Endometrial microvascular endothelial cells (primary cell): Measurements from ENCODE around the gene ATXN7. TPM values are rescaled to one million over a fixed set of nuclear protein-coding genes. Genes with fewer than 3 reads are reported as not detected.

Experiments
- in situ Hi-C: cut with HindIII; loops from 2 replicates; pipeline ENCODE4 v1.10.0; 2017; ENCODE audit warnings: low sequenced_read_pairs, low pct_unique_long_range_greater_than_20kb; ENCODE audit errors: inconsistent ontology term
- total RNA-seq: library from RNA; depleted of rRNA; stranded (reverse); fragments of >200 nt; gene quantifications from one replicate; pipeline ENCODE4 v1.2.3, GENCODE V29; 2015; ENCODE audit errors: inconsistent ontology term

ATXN7 gene, protein sequence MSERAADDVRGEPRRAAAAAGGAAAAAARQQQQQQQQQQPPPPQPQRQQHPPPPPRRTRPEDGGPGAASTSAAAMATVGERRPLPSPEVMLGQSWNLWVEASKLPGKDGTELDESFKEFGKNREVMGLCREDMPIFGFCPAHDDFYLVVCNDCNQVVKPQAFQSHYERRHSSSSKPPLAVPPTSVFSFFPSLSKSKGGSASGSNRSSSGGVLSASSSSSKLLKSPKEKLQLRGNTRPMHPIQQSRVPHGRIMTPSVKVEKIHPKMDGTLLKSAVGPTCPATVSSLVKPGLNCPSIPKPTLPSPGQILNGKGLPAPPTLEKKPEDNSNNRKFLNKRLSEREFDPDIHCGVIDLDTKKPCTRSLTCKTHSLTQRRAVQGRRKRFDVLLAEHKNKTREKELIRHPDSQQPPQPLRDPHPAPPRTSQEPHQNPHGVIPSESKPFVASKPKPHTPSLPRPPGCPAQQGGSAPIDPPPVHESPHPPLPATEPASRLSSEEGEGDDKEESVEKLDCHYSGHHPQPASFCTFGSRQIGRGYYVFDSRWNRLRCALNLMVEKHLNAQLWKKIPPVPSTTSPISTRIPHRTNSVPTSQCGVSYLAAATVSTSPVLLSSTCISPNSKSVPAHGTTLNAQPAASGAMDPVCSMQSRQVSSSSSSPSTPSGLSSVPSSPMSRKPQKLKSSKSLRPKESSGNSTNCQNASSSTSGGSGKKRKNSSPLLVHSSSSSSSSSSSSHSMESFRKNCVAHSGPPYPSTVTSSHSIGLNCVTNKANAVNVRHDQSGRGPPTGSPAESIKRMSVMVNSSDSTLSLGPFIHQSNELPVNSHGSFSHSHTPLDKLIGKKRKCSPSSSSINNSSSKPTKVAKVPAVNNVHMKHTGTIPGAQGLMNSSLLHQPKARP
- total RNA-seq: 19.1 TPM

DNA sequence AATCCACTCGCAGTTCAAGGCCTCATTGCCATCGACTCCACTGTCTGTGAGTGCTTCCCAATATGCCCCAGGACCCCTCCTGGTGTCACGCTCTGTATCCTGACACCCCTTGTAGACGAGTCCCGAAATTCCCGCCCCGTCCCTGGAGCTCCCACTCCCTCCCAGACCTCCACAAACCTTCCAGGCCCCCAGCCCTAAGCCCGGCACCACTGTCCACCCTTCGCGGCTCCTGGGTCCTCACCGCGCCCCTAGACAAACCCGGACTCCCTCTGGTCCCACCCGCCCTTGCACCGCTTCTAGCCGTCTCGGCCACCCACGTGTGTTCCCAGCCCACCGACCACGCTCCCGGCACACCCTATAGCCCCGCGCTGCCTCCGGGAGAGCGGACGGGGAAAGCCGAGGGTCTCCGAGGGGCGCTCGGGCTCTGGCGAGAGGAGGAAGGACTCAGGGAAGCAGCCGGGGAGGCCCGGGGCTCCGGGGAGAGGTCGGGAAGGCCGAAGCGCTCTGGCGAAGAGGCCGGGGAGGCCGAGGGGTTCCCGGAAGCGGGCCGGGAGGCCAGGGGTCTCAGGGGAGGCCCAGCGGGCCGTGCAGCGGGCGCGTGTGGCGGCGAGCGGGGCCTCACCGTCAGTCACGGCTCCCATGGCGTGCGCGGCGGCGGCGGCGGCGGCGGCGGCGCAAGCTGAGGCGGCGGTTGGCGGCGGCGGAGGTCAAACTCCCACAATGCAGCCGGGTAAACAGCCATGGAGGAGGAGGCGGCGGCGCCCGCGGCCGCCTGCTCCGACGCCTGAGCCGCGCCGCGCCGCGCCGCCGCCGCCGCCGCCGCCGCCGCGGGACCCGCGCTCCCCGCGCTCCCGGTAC is at the start of gene ATXN7, which contains the start of gene THOC7:
ATXN7 (plus strand) TSS at position 718 of the 858 bp plus-strand sequence. CDS start 48,732 bp downstream, outside the sequence.
THOC7 (minus strand) TSS at position 656 of the 858 bp plus-strand sequence; CDS start at position 641, 15 bp downstream.
- in situ Hi-C loops: no loop called here

DNA sequence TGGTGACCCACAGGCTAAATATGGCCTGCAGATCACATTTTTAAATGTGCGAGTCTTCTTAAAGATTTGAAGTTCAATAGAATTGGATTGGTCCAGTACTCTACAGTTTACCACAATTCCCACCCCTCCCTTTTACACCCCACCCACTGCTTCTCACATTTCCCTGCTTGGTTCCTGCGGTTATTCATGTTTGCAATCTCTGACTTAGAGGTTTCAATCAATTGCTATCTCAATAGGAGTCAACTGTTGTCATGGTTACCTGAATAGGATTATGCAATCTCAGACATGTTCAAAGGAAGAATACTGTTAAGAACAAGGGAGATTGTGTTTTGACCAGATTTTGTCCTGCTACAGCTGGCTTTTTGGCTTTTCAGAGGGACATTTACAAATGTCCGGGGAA is 49.4 kb upstream of the ATXN7 start:
- in situ Hi-C loops: no loop called here

DNA sequence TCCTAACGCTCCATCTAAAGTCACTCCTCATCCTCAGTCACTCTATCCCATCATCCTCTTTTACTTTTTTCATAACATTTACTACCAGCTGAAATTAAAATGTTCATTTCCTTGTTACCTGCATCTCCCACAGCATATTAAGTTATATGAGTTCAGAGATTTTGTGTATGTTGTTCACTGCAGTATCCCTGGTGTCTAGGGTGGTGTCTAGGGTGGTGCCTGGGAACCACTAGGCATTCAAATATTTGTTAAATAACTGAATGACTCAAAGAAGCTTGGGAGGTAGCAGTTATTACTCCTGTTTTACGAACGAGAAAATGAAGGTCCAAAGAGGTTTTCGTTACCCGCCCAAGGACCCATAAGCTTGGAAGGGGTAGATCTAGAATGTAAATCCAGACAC is 46.4 kb upstream of the ATXN7 start:
- in situ Hi-C loops: no loop called here

DNA sequence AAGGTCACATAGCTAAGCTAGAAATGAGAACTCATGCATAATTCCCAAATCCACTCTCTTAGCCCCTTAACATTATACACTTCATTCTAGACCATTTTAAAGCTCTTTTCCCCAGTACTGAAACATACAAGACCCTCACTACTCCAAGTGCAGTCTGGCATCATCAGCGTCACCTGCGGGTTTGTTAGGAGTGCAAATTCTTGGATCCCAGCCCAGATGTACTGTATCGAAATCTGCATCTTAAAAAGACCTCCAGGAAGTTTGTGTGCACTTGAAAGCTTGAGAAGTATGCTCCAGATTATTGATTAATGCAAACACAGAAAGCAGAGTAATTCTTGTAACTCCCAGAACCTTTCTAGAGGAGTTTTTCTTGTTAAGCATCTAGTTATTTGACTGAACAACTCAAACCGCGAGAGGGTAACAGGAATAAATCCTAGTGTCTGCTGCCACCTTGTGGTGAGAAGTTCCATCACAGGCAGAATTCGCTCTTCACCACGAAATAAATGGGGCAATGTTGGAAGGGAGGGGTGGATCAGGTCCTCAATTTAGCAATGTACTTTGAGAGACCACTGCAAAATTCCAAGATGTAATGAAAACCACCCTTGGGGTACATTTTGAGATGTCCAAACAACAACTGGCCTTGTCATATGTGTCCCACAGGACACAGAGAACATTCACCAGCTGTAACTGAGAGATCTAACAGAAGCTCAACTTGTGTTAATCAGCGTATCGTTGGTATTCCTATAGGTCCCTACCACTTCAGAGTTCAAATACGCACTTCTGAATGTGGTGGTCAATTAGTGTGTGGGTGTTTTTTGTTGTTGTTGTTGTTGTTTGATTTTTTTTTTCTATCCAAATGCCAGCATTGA is 45.2 kb upstream of the ATXN7 start:
- in situ Hi-C loops: no loop called here

DNA sequence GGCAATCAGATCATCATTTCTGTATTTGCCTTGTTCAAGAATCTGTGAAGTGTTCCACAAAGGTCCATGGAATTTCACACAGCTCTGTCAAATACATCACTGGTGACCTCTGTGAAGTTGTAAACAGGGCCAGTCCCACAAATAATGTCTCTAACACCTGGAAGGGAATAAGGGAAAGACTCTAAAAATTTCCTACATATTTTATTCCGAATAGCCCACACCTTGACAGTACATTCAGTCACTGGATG is 44.6 kb upstream of the ATXN7 start, which contains the start of gene C3orf49:
C3orf49 (plus strand) TSS at position 149 of the 248 bp plus-strand sequence. CDS start 173 bp downstream, outside the sequence.
- in situ Hi-C loops: no loop called here

DNA sequence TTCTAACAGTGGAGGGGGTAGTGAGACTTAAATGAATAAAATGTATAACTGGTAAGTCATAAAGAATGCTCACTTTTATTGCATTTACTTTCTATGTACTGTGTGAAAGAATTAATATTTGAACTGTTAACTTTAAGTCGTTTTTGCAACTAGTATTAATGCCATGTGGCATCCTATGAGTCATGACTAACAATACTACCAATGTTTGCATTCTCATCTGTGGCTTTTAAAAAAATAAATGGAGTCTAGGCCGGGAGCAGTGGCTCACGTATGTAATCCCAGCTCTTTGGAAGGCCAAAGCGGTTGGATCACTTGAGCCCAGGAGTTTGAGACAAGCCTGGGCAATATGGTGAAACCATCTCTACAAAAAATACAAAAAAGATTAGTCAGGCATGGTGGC is 39.4 kb upstream of the ATXN7 start:
- in situ Hi-C loops: no loop called here

DNA sequence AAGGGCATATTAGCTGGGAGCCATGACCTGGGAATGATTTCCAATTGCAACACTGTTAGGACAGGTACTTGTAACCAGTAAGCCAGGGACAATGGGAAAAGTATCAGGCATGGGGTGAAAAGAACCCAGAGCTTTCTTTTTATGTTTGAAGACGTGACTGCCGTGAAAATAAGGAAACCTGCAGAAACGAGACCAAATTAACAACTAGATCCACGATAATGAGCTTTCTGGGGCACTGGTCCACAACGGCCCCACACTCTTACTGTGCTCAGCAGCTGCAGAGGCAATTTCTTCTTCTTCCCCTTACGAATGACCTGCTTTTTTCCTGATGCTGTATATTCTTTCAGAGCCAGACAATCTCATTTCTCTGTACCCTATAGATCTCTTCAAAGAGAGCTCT is 33.1 kb upstream of the ATXN7 start:
- in situ Hi-C loops: no loop called here

DNA sequence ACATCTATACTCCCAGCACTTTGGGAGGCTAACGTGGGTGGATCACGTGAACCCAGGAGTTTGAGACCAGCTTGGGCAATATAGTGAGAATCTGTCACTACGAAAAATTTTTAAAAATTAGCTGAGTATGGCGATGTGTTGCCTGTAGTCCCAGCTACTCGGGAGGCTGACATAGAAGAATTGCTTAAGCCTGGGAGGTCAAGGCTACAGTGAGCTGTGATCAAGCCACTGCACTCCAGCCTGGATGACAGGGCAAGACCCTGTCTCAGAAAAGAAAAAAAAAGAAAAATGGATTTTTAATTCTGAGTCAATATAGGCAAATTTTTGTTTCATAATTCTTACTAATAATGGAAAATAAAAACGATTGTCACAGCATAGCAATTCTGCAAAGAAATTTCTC is 31.3 kb upstream of the ATXN7 start:
- in situ Hi-C loops: no loop called here

DNA sequence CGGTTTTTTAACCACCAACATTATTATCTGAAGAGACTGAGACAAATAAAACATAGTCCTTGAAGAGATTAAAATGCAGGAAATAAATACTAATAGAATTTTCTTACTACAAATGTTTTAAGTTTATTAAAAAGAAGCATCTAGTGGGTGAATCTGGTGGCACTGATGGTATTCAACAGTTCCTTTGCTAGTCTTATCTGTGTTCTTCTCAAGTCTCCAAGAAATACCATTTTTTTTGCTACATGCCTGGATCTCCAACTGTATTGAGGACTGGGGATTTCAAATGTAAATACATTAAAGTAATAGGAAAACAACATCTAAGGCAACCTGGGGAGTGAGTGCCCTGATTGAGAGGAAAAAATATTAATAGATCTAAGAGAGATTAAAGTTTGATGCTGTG is 22.0 kb upstream of the ATXN7 start:
- in situ Hi-C loops: no loop called here

DNA sequence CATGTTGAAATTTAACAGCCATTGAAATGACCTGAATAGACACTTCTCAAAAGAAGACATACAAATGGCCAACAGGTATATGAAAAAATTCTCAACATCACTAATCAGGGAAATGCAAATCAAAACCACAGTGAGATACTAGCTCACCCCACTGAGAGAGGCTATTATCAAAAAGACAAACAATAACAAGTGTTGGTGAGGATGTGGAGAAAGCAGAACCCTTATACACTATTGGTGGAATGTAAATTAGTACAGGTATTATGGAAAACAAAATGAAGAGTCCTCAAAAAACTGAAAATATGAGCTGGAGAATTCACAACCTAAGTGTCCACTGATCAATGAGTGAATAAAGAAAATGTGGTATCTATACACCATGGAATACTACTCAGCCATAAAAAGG is 21.5 kb upstream of the ATXN7 start:
- in situ Hi-C loops: no loop called here

DNA sequence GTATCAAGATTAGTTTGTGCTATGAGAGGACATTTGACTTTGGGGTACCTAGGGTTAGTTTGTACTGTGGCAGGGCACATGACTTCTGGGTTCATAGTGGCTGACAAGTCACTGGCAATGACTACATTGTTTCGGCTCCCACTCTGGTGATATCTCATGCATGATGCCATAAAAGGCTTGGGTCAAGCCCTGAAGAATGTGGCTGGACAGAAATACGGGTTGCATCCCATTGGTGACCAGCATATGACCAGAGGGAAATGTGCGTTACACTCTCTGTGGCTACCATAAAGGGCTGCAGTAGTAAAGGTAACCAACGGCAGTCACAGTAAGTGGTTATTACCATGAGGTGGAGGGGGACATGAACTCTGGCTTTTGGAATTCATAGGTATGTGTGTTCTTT is 18.5 kb upstream of the ATXN7 start:
- in situ Hi-C loops: no loop called here

DNA sequence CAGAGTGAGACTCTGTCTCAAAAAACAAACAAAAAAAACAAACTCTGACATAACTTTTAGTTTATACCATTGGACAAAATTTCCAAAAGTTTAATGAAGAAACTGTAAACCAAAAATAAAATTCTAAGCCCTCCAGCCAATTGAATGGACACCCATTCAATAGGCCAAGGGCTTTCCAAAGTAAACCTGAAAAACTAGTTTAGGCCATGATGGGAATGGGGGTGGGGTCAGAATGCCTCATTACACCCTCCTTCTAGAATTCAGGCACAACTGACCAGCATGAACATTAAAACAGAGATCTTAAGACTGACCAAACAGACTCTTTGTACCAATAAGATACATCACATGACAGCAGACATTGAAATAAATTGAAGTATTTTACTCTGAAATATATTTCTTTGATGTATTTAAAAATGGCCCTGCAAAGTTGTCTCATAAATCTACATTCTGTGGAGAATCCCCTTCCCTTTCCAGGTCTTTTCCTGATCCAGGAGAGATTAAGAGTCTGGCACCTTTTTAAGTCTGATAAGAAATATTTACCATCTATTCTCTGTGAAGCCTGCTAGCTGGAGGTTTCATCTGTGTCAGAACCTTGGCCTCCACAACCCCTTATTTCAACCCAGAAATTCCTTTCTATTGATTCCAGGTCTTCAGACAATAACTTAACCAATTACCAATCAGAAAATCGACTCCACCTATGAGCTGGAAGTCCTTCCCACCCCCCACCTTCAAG is 15.8 kb upstream of the ATXN7 start:
- in situ Hi-C loops: no loop called here

DNA sequence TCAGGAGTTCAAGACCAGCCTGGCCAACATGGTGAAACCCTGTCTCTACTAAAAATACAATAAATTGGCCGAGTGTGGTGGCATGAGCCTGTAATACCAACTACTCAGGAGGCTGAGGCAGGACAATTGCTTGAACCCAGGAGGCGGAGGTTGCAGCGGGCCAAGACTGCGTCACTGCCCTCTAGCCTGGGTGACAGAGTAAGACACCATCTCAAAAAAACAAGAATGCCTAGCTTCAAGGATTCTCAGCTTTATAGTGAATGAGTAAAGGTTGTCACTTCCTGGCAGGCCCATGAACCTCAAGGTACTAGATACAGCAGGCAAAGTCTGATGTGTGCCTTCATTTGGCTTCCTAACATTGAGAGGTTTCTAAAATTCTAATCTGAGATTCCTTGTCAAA is 14.5 kb upstream of the ATXN7 start:
- in situ Hi-C loops: no loop called here

DNA sequence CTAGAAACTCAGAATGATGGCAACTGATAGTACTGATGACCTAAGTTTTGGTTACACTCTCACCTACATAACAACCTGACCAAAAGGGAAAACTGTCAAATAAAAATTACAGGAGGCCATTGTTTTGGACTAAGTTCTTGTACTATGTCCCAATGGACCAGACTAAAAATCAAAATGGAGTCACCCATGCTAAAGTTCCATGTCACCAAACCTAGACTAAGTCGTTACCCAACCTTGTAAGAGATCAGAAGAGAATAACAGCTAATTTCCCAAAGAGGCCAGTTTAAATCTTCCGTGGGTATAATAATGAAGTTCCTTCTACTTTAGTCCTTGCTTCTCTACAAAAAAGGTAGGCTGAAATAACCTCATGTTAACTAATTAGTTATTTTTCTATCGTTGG is 12.4 kb upstream of the ATXN7 start:
- in situ Hi-C loops: no loop called here

DNA sequence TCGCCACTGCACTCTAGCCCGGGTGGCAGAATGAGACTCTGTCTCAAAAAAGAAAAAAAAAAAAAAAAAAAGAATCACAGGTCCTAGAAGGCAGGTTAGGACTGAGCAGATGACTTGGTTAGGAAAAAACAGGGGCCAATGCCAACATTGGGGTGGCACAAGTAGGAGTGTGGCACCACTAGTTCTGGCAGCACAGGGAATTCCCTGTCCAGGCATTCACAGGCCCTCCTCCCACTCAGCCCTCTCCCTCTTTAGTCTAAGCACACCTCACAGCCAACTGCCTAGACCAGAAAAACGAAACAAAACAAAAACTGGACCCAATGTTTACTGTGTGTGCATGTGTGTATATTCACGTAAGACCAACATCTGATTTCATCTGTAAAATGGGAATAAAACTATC is 10.6 kb upstream of the ATXN7 start:
- in situ Hi-C loops: no loop called here

DNA sequence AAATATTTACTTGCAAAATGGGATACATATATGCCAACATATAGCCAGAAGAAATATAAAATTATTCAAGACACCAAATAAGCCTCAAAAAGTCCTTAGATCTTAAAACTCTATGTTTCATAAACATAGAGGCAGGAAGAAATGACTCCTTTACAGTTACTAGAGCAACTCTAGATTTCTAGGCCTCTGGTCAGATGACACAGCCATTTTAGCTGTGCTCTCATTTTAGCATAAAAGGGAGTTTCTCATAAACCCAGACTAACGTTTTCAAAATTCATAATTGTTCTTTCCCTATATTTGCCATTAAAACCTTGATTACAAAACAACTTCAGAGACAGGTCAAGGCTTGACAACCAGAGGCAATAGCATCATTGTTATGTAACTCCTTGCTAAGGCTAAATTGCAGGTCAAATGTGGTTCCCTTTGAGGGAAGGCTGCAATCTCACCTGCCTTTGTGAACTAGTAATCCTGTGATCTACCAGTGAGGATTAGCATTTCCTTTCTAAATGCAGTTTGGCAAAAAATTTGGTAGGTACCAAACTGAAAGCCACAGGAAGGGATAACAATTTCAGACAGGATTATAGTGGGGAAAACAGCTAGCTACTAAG is 8.2 kb upstream of the ATXN7 start:
- in situ Hi-C loops: no loop called here

DNA sequence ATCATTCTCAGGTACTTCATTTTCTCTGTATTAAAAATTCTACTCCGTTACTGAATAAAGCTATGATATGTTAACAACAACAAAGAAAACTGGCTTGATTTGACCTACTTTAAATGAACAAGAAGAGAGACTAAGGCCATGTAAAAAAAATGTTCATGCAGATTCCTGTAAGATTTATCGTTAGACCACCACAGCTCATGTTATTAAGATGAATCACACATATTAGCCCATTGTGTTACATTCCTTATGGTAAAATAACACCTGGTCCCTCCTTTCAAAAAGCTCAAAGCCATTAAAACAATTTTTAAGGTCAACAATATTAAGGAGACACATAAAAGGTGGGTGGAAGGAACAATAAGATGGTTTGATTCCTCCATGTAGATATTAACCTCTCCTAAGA is 6.4 kb upstream of the ATXN7 start:
- in situ Hi-C loops: no loop called here
